NCI-H1694 treated with DMSO at 0.1 percent for 48 hours (cell line): ENCODE results near the gene TRAF3IP3.

Source experiments
- DNase-seq: peaks from one replicate; lab custom pipeline; 2025; lab: John Stamatoyannopoulos, UW

The TRAF3IP3 gene

DNA sequence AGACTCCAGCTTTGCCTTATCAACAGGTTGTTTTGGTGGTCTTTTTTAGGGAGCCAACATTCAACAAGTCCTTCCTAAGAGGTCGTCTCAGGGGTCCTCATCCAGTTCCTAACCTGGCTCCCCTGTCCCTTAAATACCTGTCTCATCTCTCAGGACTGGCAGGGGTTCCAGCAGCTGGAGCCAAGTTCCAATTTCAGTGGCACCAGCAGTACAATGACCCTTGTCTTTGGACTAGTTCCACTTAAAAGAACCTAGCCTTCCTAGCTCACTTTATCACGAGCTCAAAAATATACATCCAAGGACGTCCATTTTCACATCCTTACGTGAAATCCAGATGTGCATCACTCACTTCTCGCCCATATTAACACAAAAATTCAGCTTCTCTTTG lies 18.7 kb upstream of the TRAF3IP3 start:
- DNase-seq = no peak

DNA sequence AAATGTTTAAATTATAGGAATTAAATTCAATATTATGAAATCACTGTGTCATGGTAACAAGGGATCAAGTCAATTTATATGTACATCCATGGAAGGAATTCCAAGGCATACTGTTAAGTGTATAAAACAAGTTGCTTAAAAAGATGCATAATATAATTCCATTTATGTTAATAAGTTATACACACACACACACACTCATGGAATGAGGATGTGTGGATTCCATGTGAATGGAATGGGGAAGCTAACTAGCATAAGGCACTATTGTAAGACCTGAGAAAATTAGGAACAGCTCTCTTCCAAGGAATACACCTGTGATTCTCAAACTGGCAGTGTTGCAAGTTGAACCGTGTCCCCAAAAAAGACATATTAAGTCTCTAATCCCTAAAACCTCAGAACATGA lies 17.6 kb upstream of the TRAF3IP3 start:
- DNase-seq = no peak

DNA sequence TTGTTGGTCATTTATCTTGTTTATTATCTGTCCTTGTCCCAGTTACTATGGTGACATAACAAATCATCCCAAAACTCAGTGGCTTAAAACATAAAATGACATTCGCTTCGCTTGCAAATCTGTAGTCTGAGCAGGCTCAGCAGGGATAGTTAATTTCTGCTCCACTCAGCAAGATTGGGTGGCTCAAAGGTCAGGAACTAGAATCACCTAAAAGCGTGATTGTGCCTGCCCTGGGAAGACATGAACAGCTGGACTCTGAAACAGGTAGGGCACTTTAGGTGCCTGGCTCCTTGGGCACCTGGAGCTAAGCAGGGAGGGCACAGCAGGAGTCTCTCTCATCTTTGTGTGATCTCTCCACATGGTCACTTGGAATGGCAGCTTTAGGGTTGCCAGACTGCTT lies 14.7 kb upstream of the TRAF3IP3 start:
- no peak for DNase-seq

DNA sequence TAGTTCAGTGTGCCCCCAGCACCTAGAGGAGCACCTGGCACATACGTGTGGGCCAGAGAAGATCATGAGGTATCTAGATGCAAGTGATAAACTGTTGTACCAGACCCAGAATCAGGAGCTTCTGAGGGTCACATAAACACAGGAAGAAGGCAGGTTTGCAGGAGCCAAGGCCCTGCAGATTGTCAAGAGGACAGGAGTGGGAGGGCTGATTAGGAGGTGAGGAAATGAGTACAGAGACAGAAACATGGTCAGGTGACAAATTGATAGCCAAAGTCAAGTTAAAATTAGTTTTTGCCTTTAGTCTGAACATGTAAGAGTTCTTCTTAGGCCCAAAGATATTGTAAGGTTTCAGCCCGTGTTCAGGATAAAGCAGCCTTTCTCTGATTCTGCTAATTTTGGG lies 14.0 kb upstream of the TRAF3IP3 start:
- DNase-seq = no peak

DNA sequence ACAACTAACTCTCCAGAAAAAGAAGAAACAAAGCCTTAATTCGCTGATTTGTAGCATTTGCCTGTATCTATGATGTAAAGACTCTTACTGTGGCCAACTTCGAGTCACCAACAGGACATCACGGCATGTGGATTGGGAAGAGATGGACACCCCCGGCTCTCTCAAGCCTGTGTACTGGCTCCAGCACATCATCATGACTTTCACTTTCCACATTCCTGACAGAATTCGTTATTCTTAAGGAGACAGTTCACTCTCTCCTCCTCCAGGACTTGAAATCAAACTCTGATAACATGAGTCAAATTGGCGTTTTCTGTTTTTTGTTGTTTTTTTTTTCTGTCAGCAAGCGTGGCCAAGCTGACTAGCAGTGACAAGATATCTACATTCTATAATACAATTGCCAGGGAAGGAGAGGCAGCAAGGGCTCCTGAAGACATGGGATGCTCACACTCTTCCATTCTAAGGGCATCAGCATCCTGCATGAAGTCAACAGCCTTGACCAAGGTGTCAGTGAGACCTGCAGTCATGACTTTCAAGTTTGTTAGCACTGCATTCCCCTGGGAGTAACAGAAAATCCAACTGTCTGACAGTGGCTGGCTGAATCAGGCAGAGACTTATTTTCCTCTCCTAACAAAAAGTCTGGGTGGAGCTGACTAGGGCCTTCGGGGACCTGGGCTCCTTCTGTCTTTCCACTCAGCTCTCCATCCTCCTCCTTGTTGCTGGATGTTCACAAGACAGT lies 13.3 kb upstream of the TRAF3IP3 start:
- DNase-seq = no peak

DNA sequence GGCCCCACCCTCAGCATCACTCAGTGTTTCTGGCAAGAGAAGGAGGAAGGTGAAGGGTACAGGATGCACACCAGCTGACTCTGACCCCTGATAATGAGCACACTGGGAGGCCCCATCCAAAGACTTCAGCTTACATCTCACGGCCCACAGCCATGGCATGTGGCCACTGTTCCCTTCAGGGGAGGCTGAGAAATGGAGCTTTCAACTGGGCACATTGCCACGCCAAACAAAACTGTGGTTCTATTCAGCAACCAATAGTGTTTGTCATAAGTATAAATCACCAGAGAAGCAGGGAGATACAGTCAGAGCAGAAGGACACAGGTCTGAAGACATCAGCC lies 12.7 kb upstream of the TRAF3IP3 start:
- DNase-seq = no peak

DNA sequence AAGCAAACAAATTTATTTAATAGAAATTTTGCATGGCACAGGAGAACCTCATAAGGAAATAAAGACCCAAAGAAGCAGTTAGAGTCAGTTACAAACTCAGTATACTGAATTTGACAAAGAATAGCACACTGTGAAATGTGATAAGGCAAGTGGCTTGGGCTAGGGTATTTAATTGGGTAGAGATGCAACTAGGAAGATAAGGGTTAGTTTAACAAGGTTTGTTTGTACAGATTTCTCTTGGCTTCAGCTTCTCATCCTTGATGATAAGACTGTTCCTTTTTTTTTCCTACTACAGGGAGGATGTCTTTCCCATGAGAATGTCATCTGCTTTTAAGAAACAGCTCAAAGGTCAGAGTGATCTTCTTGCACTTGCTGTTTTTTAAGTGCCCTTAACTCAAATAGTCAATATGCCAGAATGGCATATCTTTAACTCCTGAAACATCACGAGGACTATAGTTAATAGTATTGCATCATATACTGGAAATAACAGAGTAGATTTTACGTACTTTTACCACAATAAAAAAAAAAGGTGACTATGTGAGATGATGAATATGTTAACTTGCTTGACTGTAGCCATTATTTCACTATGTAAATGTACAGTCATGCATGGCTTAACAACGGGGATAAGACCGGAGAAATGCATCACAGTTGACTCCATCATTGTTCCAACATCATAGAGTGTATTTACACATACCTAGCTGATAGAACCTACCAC lies 9.2 kb upstream of the TRAF3IP3 start:
- DNase-seq = no peak

DNA sequence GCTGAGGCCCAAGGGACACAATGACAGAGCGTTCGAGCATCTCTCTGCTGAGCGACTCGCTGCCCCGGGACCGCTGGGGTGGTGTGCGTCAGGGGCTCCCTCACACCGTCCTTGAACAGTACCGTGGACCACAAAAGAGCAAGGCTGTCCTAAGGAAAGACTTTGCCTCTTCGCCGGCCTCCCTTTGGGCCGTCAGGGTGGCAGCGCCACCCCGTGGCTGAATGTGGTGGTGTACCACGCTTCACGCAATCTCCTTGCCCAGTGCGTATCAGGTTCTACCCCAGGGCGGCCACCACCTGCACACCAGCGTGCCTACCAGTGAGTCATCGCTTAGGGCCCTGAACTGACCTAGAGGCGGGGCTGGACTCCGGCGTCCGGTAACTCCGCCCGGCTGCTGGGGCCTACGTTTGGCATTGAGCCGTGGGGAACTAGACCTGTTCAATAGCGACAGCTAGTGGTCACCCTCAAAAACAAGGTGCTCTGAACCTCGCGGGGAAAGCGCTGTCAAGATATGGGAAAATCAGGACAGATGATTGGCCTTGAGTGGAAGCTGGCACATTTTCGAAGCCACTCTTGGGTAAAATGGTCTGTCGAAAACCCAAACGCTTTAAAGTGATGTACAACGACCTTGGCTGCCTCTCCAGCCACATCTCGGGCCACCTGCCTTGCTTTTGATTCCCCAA lies 8.1 kb upstream of the TRAF3IP3 start:
- no peak for DNase-seq

DNA sequence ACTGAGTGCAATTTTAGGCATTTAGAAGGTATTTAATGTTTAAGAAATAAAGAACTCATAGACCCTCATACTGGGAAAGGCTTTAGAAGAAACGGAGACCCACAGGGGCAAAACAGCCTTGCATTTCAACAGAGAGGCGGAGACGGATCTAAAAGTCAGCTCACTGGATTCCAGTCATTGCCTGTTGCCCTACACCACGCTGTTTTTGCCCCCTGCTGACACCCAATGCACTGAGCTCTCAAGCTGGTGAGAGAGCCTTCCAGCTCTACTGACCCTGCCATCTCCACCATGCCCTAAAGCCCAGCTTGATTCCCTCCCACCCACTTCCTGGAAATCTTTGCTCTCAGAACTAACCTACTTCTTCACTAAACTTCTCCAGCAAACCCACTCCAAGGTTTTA lies 7.2 kb upstream of the TRAF3IP3 start:
- no peak for DNase-seq

DNA sequence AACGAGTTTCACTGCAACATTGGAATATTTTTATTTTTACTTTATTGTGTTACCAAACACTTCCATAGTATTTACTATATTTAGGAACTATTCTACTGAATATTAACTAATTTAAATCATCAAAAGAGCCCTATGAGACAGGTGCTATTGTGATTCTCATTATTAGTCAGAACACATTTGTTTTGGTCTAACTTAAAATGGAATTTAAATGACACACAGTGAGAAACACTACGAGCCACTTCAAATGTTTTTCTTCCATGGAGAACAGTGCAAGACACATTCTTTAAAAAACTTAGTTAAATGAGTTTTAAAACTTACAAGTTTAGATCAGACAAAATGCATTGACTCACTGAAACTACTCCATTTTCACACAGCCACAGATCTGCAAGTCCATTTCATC lies 6.6 kb upstream of the TRAF3IP3 start:
- DNase-seq = no peak

DNA sequence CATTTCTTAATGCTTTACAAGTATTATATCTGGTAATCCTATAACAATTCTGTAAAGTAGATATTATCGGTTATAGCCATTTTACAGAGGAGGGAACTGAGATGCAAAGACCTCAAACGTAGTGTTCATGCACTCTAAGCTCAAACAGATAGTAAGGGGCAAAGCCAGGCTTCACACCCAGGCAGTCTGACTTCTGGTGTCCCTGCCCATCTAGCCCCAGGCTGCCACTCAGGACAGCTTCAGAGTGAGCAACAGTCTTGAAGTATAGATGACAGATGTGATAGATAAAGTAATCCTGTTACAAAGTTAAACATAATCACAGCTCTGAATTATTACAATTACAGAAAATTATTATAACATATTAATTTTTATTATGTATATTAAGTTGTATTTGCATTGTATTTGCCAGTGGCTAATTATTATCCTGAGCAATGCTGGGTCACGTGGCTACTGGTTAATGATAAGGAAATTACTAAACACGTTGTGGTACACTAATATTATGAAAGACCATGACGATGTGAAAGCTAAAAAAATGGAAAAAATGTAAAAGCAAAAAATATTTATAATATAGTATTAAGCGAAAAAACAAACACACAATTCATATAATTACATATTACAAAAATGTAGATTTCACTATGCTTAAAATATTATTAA lies 6.1 kb upstream of the TRAF3IP3 start:
- no peak for DNase-seq

DNA sequence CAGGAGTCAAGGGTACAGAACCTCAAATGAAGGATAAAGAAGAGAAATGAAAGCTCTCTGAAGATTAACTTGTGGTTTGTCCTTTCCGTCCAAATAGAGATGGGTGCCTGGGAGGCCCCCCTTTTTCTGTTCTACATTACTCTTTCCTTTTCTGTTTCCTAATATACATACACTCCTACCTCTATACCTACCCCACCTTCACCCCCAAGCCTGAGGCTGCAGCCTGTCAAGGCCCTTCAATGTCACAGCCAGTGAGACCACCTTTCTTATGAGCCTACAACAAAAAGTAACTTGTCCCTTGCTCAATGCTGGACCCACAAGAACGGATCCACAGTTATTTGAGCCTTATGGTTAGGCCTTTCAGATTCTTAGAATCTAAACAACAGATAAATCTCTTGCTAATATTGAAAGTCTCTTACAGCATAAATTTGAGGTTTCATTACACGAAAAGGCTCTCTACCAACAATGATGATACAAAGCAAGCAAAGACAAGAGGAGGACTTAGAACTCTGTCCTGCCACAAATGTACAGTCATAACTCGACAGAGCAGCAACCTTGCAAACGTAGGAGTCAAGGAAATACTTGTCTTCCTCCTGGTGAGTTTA lies 4.1 kb upstream of the TRAF3IP3 start:
- DNase-seq = no peak

DNA sequence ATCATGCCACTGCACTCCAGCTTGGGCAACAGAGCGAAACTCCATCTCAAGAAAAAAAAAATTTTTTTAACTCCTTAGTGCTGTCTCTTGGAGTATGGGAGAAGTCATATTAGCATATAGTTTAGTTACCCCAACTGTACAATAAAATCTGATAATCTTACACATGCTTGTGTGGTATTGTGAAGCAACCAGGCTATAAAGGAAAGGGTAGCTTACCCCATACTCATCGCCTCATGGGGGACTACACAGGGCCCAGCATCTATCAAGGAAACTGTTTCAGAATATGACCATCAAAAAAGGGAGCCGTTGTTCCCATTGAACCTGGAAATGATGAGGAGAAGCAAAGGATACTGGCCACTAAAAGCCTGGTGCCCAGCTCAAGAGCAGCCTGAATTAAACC lies 3.0 kb upstream of the TRAF3IP3 start:
- DNase-seq = no peak

DNA sequence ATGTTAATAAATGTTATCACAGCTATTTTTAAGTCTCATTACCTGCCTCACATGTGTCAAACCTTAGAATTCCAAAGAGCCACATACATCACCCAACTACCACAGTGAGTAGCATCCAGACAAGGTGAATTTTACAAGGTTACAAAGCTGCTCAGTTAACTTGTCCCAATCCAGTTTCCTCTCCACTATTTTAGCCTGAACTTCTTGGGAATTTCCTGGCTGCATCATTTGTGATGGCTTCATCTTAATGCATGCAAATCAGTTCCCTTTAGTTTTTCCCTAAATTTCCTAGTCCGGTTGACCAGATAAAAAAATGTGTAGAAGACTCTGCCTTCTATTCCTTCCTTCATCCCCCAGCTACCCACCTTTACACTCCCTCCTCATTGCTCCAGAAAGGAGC lies 597 bp upstream of the TRAF3IP3 start:
- no peak for DNase-seq

DNA sequence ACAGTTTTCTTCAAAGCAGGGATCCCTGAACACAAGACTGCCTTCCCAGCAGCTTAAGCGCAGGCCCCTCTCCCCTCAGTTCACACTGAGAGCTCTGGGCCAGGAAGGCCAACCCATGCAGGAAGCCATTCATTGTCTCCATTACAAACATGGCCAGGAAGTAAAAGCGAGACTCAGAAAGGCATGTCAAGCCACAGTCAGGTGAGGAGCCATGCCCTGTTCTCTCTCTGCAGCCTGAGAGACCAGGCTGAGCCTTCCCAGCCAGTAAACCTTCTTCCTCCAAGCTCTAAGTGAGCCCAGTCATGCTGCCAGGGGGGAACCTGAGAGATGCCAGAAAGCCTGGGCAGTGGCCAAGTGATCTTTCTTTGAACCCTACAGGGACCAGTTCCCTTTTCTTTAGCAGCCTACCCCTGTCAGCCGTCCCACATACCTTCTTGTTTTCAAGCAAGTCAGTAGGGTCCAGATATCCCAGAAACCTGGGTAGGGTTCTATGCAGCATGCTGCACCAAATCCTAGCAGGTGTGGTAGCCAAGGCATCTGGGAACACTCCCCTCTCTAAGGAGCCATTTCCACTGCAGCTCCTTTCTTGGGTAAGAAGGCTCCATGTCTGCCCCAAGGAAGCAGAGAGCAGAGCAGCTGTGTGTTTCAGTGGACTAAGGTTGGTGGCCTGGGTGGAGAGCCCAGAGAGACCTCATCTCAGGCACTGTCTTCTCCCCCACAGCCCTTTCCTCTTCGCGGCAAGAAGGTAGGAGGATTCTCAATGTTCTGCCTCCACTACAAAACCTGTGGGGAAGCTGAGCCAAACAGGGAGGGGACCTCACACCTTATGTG lies 977 bp downstream of the TRAF3IP3 start:
- no peak for DNase-seq

DNA sequence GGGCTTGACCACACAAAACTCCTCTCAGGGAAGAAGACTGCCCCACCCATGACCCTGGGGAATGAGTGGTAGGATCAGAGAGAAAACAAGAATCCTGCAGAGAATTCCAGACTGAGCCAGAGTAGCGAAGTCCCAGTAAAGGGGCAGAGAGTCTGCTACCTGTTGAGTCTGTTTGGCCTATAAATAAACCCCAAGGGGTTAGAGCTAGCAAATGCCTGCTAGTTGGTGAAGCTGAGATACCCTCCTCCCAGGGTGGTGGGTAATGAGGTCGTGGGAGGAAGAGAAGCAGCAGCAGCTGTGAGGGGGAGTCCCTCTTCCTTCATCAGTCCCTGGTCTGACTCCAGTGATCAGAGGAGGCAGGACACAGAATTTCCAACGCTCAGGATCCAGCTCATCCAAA lies 2.5 kb downstream of the TRAF3IP3 start:
- DNase-seq = no peak

DNA sequence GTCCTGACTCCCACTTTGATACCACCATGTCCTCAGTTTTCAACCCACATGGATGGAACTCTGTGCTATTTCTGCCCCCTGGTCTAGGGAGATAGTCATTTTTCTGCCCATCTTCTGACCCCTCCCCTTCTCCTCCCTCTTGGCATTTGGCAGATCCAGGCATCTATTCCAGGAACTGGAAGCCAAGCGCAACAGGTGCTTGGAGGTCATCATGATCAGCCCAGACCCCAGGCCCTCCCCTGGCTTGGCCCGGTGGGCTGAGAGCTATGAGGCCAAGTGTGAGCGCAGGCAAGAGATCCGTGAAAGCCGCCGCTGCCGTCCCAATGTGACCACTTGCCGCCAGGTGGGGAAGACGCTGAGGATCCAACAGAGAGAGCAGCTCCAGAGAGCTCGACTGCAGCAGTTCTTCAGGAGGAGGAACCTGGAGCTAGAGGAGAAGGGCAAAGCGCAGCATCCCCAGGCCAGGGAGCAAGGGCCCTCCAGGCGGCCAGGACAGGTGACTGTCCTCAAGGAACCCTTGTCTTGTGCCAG lies 4.0 kb downstream of the TRAF3IP3 start:
- DNase-seq = no peak

DNA sequence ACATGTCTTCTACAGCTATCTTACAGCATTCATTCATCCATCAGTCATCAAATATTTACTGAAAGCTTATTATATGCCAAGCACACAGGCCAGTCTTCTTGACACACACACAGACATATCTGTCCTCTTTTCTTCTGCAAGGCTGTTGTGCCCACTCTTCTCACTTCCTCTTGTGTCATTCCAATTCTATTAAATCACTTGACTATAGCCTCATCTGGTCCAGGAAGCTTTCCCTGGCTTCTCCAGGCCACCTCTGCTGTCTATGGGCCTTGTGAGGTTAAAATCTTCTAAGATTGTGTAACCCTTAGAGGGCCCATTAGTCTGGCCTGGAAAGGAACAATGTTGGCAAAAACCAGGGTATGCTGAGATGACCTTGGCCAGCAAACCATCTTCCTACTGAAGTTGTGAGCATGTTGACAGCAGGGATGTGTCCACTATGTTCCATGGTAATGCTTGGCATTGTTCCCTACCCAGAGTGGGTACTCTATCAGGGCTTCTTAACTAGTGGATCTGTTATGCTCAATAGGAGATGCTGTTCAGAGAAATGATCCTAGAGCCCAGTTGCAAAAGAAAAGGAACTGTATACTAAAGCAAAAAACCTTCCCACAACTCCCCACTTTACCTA lies 5.3 kb downstream of the TRAF3IP3 start:
- DNase-seq = no peak

DNA sequence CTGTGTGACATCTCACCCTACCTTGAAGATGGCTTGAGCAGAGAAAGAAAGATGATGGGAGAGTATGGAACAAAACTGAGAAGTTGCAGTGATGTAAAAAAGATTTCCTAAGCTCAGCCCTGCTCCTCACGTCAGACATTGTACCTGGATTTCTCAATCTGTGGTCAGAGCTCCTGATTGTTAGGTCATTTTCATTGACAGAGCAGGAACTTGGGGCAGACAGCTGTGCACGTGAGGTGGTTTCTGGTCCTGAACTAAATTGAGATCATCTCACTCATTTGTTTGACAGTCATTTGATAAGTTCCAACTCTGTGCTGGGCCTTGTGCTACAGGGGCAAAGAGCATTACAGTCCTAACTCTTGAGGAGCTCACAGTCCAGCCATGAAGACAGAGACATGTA lies 10.2 kb downstream of the TRAF3IP3 start:
- DNase-seq = no peak

DNA sequence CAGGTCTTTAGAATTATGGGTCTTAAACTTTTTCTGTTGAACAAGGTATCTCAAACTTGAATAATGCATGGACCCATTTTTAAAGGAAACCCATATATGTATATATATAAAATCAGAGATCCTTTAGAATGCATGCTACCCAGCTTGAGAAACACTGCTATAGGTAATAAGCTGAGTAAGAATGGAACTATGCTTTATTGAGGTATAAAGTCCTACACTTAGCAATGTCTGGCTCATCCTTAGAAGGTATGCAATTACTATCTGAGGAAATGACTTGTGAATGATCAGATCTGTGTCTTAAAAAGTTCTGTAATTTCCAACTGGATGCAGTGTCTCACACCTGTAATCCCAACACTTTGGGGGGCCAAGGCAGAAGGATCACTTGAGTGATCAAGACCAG lies 11.2 kb downstream of the TRAF3IP3 start:
- DNase-seq = no peak

DNA sequence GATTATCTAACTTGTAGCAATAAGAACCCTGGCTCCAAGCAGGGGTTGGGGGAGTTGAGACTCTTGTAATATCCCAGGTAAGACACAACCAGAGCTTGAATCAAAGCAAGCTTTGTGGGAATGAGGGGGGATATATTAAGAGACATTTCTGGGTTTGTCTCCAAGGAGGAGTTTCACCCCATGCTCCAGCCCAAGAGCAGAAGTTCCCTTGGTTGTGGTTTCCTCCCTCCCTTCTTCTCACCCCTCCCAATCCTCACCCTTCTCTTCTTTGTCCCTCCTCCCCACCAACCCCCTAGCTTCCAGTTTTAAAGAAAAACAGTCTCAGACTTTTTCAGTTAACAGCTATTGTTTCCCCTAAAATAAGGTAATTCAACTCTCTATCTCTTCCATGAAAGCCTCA lies 11.9 kb downstream of the TRAF3IP3 start:
- no peak for DNase-seq
